Lung (tissue), 12 donors: Measurements from ENCODE around the gene TMEM127. TPM values are rescaled to one million over a fixed set of nuclear protein-coding genes. Genes with fewer than 3 reads are reported as not detected.

Source experiments
- ATAC-seq: fragments of 200-7000 bp; cut with Tn5 transposase; one replicate; pipeline ENCODE4 v1.9.1; 2020; ENCODE audit warnings: moderate number of reproducible peaks; ENCODE audit not compliant: insufficient read depth, low FRiP score
- DNase-seq, 3 donors: peaks; one replicate each; pipeline ENCODE4 v3.0.0-alpha.2; 2013 to 2017
- H3K27ac ChIP-seq, 2 donors: one replicate each; pipeline ENCODE4 v1.5.1; 2013; ENCODE audit warnings: mild to moderate bottlenecking in 2 of 2, moderate library complexity in 2 of 2, control low read depth in 1 of 2, inconsistent platforms in 1 of 2, low read depth in 1 of 2, low read length in 1 of 2
- H3K27me3 ChIP-seq, 3 donors: one replicate each; pipeline ENCODE4 v1.5.1; 2013; ENCODE audit warnings: low read length in 2 of 3; ENCODE audit not compliant: control insufficient read depth in 3 of 3, insufficient read depth in 3 of 3
- H3K36me3 ChIP-seq, 4 donors: one replicate each; pipeline ENCODE4 v1.5.1; 2013; ENCODE audit warnings: low read length in 4 of 4, mild to moderate bottlenecking in 1 of 4, moderate library complexity in 1 of 4; ENCODE audit not compliant: control insufficient read depth in 4 of 4, insufficient read depth in 4 of 4
- H3K4me1 ChIP-seq, 5 donors: one replicate each; pipeline ENCODE4 v1.5.1; 2013; ENCODE audit warnings: low read length in 5 of 5, mild to moderate bottlenecking in 2 of 5, moderate library complexity in 1 of 5; ENCODE audit not compliant: control insufficient read depth in 5 of 5, insufficient read depth in 5 of 5
- H3K4me3 ChIP-seq: one replicate; pipeline ENCODE4 v1.5.1; 2013; ENCODE audit warnings: mild to moderate bottlenecking, control low read depth, moderate library complexity
- H3K9ac ChIP-seq, 2 donors: one replicate each; pipeline ENCODE4 v1.5.1; 2013; ENCODE audit warnings: low read length in 2 of 2, control low read depth in 1 of 2; ENCODE audit not compliant: insufficient read depth in 1 of 2
- H3K9me3 ChIP-seq, 4 donors: one replicate each; pipeline ENCODE4 v1.5.1; 2013; ENCODE audit warnings: low read length in 3 of 4, mild to moderate bottlenecking in 1 of 4, moderate library complexity in 1 of 4; ENCODE audit not compliant: control insufficient read depth in 4 of 4, insufficient read depth in 3 of 4
- CTCF ChIP-seq: IDR thresholded peaks from 2 replicates; pipeline ENCODE4 v1.5.1; 2012; ENCODE audit warnings: mild to moderate bottlenecking; ENCODE audit errors: control extremely low read depth, extremely low read depth
- WGBS, 2 donors: extraction: QIAGEN DNeasy Blood & Tissue Kit; methylation state at CpG; one replicate each; pipeline ENCODE4 v1.1.7; 2013; 5-methylcytosine and 5-hydroxymethylcytosine counted together
- polyA plus RNA-seq, 2 donors: library from polyadenylated mRNA; stranded (reverse); fragments of 200-250 nt; gene quantifications; one replicate each; pipeline ENCODE4 v1.2.1, GENCODE V29; 2013
- total RNA-seq, 2 donors: library from RNA; depleted of rRNA in 1 of 2; stranded (reverse); fragments of >200 nt in 1 of 2; gene quantifications; one replicate each; pipeline ENCODE4 v1.2.1, GENCODE V29; 2014 to 2021
- donor health status: control.
- donor health status: control.
- donor health status: Bipolar disorder and iron deficiency.
- donor health status: healthy.
- donor health status: DM: yes; HTN: yes; CAD: no.

The TMEM127 gene
- total and polyA plus RNA-seq, 4 donors = 15.3 to 67.2 (median 38.1) TPM

GRCh38 chr2:96239091-96239490 lies 26.7 kb downstream of the TMEM127 start:
- H3K27me3 ChIP-seq = no peaks in the 10 kb centered on the region
- no peak for TF ChIP-seq CTCF
- WGBS, 2 donors = 88% methylated on average over 3 of the region's 3 CpGs
- peaks cover 0 to 9% (median 0%) of the 10 kb centered on the region in 4 donors for H3K36me3 ChIP-seq
- peaks cover 0 to 5% (median 0%) of the 10 kb centered on the region in 5 donors for H3K4me1 ChIP-seq
- no peaks in the 10 kb centered on the region for H3K9me3 ChIP-seq
- no peak overlapping the region for H3K4me3 ChIP-seq
- no peak overlapping the region for H3K27ac ChIP-seq
- ATAC-seq (no peak), DNase-seq (no peak)
- H3K9ac ChIP-seq = no peak overlapping the region

DNA sequence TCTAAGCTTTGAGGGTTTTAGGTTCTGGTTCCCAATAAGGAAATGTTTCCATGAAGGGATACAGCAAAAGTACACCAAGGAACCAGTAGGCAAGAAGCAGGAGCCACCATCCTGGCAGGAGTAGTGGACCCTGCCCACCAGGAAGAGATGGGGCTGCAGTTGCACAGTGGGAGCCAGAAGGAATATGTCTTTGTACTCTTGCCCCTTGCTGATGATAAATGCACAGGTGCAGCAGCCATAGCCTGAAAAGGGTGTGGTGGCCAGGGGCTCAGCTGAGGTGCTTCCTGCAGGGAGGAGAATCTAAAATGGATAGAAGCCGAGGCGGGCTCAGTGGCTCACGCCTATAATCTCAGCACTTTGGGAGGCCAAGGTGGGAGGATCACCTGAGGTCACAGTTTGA lies 27.5 kb downstream of the TMEM127 start:
- Histone ChIP-seq H3K4me3 (no peak overlapping the region), H3K27me3 (no peaks in the 10 kb centered on the region), H3K9ac (no peak overlapping the region), H3K4me1 (peaks cover 0 to 7% (median 0%) of the 10 kb centered on the region in 5 donors), H3K9me3 (no peaks in the 10 kb centered on the region), H3K36me3 (peaks cover 0 to 9% (median 0%) of the 10 kb centered on the region in 4 donors), H3K27ac (no peak overlapping the region)
- ATAC-seq = no peak
- 96% methylated on average over 3 of the region's 3 CpGs for WGBS, 2 donors
- TF ChIP-seq CTCF = no peak
- no peak for DNase-seq

- H3K27me3 ChIP-seq = no peaks in the 10 kb centered on the region
- ATAC-seq = no peak
- no peak for DNase-seq
Measured at GRCh38 chr2:96236882-96237281, 28.9 kb downstream of the TMEM127 start.

More at GRCh38 chr2:96236882-96237281, 28.9 kb downstream of the TMEM127 start:
- Histone ChIP-seq H3K4me1 (peaks cover 0 to 5% (median 0%) of the 10 kb centered on the region in 5 donors), H3K9ac (no peak overlapping the region), H3K36me3 (peaks cover 0 to 9% (median 0%) of the 10 kb centered on the region in 4 donors), H3K27ac (no peak overlapping the region), H3K4me3 (no peak overlapping the region), H3K9me3 (no peaks in the 10 kb centered on the region)
- 95 to 100% methylated on average over 1 of the region's 1 CpG for WGBS, 2 donors
- TF ChIP-seq CTCF = no peak
